Keratinocyte (primary cell): ENCODE measurements around the gene SRPK2.

ENCODE experiments used
- CTCF ChIP-seq, 3 experiments: IDR thresholded peaks in 1 of 3; conservative IDR thresholded peaks in 1 of 3; optimal IDR thresholded peaks in 1 of 3; 2 replicates in 2 of 3; 3 replicates in 1 of 3; pipeline versions ENCODE3 to v1.5.1; 2011; ENCODE audit warnings: low read length in 3 of 3, mild to moderate bottlenecking in 3 of 3, moderate library complexity in 2 of 3, control low read depth in 1 of 3, inconsistent platforms in 1 of 3; ENCODE audit not compliant: insufficient read depth in 2 of 3; ENCODE audit errors: extremely low read depth in 1 of 3
- EZH2 ChIP-seq: IDR thresholded peaks from one replicate; pipeline ENCODE4 v1.6.1; 2012; ENCODE audit warnings: inconsistent platforms, mild to moderate bottlenecking, low read length, moderate library complexity

GRCh38 chr7:105130580-105130979 lies 258.1 kb downstream of the SRPK2 start:
- TF ChIP-seq CTCF (optimal IDR thresholded peaks at IDR 0.05 in 1 of 3, IDR thresholded peaks at IDR 0.05 in 1 of 3, conservative IDR thresholded peaks at IDR 0.05 in 1 of 3; ENCODE audit: extremely low read depth in 1 of 3, insufficient read depth in 2 of 3, low read length in 3 of 3) = no peak
- no peak for TF ChIP-seq EZH2
